Stimulated activated CD4-positive, alpha-beta T cell treated with anti-CD3 and anti-CD28 coated beads, TNF-alpha, amount 100 ng/mL, for 1 hour (primary cell): Measurements from ENCODE around the gene SMC5.
"Not testable (repeated sequence)": the region's sequence is repeated elsewhere in the genome, so short reads cannot be mapped to it uniquely, and the experiment has no call there.

Experiments
- DNase-seq, 3 donors: peaks; one replicate each; pipeline ENCODE4 v3.0.0-alpha.2; 2020; ENCODE audit warnings: low read depth in 3 of 3, low spot score in 1 of 3

The SMC5 gene

DNA sequence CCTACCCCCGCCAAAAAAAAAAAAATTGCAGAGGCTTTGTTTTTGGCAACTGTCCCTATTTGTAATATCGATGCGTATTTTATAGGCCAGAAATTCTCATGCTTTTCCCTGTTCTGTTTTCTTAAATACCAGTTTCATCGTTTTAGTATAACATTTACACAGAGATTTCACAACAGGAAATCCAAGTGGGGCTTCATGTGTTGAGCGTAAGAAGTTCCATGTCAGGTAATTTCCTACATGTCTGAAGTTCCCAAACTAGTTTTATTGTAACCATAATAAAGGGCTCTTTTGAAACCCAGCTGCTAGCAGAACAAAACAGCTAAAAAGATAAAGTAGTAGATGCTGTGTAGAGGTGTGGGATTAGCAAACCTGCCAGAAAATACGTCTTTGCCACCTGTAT, 4.2 kb downstream of the SMC5 start:
- no peak for DNase-seq

DNA sequence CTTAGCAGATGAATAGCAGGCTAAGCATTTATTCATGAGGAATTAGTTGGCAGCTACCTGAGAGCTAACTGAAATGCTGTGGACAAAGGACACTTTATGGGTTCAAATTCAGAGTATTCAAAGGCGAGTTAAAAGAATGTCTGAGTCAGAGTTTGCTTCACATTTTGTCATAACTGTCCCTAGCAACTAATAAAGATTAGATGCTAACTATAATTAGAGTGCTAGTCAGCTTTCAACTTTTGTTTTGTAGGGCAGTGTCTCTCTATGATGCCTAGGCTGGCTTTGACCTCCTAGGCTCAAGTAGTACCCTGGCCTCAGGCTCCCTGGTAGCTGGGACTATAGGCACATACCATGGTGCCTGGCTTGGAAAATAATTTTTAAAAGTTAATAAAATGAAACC, 4.6 kb downstream of the SMC5 start:
- no peak for DNase-seq

DNA sequence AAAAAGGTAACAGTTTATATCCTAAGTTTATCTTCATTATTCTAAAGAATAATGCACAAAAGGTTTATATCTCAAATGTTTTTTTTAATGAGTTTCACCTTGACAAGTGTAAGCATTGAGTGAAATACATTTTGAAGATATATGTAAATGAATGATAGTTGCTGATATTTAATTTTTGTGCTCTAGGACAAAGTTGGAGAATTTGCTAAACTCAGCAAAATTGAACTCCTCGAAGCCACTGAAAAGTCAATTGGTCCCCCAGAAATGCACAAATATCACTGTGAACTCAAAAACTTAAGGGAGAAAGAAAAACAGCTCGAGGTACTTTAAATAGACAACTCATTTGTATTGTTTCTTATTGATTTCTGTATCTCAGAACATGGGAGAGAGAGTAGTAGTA, 19.5 kb downstream of the SMC5 start:
- no peak for DNase-seq

DNA sequence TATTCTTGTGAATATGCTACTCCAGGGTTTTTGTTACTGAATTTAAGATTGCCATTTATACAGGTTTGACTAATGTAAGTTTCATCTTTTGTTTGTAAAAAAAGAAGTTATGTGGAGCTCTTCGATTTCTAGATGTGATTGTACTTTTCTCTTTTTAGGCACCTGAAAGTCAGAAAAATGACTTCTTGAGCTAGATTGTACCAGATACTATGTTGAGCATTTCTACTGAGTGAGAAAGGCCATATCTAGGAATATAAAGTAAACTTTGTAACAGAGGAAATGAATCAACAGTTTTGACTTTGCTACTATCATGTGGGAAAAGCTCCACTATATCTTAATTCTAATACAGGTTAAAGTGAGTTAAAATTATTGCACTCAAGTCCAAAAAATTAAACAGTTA, 25.1 kb downstream of the SMC5 start:
- no peak for DNase-seq

DNA sequence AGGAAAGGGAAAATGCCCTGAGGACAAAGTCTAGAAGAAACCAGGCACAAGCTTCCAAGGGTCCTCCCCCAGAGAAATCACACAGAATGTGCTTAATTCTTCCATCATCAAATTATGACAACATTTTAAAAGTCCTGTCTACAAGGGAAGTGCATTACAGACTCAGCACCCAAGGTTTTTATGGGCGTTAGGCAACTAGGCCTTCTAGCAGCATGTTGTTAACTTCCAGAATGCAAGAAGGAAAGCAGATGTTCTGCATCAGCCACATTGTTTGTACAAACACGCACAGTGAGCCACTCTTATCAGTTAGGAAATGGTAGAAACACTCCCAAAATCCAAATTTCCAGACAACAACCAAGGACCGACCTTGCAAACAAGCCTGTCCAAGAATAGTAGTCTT, 26.5 kb downstream of the SMC5 start:
- DNase-seq: no peak

DNA sequence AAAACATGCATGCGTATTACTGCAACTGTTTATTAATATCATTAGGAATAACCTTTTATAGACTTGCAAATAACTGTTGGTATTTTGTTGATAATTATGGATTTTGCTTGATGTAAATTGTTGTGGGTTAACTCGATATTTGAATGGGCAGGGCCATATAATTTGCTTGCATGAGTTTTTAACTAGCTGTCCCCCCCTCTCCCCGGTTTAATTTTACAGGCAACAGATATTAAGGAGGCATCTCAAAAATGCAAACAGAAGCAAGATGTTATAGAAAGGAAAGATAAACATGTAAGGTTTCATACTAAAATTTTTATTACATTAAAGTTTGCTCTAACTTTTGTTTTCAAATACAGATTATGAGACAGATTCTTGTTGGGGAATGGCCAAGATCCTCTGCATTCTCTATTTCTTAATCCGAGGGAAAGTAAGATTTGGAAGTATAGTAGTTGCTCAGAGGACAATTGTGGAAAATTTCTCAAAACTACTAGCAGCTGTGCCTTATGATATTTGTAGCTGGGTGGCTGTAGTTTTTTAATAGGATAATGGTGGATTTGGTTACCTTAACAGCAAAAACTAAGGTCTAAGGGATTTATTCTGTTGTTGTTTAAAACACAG, 27.3 kb downstream of the SMC5 start:
- DNase-seq: no peak

DNA sequence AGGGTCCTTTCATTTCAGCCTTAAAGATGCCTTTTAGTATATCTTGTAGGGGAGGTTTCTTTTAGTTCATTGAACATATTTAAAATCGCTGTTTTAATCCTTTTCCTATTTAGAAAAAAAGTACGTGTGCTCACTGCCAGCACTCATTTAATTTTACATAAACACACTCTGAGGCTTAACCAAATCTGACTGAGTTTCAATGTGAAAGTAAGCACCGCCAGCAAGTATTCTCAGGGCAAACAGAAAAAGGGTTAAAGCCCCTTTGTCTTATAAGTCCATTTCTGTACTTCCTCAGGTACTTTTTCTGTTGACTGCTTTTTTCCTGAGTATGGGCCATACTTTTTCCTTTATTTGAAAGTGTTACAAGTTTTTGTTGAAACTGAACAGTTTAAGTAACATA, 31.8 kb downstream of the SMC5 start:
- DNase-seq: no peak

DNA sequence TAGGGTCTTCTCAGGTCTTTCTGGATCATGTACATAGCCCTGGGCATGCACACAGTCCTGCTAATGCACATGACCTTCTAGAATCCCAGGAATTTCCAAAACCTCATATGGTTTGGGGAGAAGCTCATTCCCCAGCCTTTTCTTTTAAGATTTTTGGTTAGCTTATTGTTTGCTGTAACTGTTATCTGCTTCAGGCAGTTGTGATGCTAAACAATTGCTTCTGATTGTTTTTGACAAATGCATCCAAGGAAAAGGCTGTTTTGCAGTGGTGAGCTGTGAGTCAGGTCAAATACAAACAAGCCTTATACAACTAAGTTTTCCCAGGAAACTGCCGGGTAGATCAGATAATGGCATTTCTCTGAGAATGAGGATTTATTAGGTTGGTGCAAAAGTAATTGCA, 32.7 kb downstream of the SMC5 start:
- DNase-seq: no peak

DNA sequence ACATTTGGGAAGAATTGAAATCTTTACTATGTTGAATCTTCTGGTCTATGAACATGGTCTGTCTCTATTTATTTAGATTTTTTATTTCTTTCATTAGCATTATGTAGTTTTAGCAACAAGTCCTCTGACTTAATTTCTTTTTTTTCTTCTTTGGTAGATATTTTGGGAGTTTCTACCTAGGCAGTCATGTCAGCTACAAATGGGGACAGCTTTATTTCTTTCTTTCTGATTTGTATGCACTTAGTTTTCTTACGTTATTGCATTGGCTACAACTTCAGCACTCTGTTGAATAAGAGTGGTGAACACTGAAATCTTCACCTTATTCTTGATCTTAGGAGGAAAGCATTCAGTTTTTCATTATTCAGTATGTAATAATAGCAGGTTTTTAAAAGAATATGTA, 33.5 kb downstream of the SMC5 start:
- no peak for DNase-seq

DNA sequence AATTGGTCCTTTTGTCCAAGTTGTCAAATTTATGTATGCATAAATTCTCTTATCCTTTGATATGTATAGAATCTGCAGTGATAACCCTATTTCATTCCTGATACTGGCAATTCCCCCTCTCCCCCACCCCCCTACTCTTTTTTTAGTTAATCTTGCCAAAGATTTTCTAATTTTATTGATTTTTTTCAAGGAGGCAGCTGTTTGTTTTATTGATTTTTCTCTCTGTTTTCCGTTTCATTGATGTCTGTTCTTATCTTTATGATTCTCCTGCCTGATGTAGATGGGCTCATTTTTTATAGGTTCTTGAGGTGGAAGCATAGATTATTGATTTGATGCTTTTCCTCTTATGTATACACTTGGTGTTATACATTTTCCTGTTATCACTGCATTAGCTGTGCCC, 34.4 kb downstream of the SMC5 start:
- DNase-seq: no peak

DNA sequence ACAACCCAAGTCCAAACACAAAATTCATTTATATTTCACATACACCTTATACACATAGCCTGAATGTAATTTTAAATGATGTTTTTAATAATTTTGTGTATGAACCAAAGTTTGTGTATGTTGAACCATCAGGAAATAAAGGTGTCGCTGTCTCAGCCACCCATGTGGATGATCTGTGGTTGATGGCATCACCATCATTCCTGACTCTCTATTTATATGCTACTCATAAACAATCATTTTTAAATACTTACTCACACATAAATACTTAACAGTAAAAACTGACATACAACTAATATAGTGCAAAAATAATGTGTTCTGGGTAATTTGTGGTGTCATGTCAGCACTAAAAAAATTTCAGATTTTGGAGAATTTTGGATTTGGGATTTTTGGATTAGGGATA, 38.4 kb downstream of the SMC5 start:
- no peak for DNase-seq

DNA sequence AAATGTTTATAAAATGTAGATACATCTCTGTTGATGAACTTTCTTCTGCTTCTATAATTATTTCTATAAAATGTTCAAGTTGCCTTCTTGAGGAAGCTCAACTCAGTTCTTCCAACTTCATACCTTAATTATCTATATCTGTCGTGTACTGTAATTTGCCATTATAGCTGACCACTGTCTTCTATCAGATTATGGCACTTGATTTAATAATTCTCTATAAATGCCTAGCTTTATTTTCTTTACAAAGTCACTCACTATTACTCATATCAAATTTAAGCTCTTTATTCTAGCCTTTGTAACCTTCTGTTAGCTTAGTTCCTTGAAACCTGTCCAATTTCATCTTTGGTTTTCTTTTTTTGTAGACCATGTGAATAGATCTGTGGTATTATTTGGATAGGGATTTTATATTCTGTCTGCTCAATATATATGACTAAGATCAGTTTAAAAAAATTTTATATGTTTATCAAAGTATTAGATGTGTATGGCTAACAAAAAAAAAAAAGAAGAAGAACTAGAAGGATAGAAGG, 39.5 kb downstream of the SMC5 start:
- DNase-seq: no peak

DNA sequence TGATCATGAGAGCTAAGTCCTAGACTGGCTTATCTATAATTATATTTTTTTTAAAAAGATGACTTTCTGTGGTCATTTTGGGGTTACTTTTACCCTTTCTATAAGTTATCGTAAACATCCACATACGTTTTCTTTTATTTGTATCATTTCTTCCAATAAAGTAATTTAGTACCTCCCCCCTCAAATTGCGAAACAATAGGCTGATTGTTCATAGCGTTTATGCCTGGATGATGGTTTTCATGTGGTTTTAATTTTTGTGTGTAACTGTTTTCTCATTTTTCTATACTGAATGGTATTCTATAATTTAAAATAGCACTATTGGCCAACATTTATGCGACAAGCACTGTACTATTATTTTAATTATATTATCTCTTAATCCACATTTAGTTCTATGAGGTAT, 44.5 kb downstream of the SMC5 start:
- no peak for DNase-seq

DNA sequence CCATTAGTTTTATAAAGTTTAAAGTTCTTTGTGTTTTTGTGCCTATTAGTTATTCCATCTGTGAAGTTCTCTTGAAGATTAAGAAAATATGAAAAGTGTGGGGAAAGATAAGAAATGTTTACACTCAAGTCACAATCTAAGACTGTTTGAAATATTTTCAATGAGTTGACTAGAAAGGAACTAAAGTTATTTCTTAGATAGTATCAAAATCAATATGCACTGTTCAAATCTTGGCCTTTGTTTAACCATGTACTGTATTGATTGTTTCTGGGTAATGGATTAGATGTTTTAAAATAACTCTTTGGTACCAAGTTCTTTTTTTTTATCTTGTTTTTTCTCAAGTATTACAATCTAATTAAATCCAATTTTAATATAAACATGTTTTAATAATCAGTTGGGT, 46.0 kb downstream of the SMC5 start:
- no peak for DNase-seq

DNA sequence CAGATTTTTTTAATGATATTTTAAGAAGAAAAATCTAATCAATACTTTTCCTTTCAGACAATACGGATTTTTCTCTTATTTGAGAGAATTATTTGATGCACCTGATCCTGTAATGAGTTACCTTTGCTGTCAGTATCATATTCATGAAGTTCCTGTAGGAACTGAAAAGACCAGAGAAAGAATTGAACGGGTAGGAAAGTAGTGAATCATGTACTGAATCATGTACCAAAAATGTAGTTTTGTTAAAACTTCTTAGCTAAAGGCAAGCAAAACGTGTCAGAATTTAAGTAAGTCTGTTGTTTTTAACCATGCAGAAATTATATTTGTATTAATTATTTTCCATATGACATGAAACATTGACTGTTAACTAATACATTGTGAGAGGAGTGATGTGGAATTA, 56.6 kb downstream of the SMC5 start:
- DNase-seq: no peak

DNA sequence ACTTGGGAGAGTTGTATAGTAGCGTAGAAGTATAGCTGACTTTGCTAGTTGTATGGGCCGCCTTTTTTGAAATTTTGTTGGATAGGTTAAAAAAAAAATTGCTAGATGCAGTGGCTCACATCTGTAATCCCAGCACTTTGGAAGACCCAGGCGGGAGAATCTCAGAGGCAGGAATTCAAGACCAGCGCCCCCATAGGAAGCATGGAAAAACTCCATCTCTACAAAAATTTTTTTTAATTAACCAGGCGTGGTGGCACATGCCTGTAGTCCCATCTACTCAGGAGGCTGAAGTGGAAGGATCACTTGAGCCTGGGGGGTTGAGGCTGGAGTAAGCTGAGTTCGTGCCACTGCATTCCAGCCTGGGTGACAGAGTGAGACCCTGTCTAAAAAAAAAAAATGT, 59.2 kb downstream of the SMC5 start:
- DNase-seq: no peak

DNA sequence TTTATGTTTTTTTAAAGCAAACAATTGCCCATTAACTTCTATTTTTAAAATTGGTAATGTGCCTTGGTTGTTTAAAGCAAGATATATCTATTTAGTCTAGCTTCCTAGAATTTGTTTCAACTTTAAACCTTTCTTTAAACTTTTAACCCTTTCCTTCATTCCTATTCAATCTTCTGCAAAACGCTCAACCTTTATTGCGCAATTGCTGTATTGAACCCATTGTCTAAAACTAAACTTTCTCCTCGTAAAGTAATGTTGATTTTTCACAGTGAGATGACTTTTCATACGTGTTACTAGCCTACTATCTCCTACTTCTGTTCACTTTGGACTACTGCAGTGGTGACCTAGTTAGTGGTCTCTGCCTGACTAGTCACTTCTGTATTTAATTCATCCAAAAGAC, 63.3 kb downstream of the SMC5 start:
- DNase-seq: no peak

DNA sequence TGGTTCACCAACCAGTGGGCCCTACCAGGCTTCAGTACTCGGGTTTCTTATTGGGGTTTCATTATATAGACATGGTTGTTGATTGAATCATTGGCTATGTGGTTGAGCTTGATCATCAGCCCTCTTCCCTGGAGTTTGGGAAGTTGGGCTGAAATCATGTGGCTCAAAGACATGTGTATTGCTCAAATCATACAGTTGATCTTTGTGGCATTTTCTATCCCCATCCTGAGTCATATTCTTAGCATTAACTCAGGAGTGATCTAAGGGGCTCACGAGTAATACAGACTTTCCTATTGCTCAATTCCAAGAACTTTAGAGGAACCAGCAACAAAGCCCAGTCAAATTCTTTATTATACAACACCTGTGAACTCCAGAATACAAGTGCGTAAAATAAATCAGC, 66.2 kb downstream of the SMC5 start:
- no peak for DNase-seq

DNA sequence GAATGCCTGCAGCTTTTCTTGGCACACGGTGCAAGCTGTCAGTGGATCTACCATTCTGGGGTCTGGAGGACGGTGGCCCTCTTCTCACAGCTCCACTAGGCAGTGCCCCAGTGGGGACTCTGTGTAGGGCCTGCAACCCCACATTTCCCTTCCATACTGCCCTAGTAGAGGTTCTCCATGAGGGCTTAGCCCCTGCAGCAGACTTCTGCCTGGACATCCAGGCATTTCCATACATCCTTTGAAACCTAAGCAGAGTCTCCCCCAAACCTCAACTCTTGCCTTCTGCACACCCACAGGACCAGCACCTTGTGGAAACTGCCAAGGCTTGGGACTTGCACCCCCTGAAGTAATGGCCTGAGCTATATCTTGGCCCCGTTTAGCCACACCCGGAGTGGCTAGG, 69.8 kb downstream of the SMC5 start:
- DNase-seq: not testable (repeated sequence)

DNA sequence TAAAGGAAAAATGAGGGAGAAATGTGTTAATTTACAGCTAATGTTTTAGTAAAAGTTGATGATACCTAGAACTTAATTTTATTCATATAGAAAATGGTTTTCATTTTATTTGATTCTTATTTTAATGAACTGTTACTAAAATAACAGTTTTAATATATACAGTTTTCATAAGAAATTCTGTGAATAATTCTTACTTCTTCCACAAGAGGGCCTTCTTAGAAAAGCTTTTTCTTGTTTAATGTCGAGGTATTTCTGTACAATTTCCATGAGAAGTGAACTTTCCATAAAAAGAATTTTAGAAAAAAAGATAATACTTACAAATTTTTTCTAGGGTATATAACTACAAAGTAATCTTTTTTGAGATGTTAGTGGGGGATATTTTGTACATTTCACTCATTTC, 81.8 kb downstream of the SMC5 start:
- DNase-seq: no peak

DNA sequence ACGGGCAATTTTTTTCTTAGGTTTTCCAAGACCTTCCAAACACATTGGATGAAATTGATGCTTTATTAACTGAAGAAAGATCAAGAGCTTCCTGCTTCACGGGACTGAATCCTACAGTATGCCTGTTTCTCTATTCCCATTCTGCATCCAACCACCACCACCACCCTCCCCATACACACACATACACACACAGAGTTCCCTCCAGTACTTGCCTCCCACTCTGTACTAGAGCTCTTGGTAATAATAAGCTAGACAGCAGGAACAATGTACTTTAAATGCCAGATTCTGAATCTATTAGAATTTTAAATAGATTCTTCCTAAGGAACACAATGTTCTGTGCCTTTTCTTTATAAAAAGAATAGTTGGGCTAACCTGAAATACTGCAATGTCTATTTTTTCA, 88.3 kb downstream of the SMC5 start:
- no peak for DNase-seq

DNA sequence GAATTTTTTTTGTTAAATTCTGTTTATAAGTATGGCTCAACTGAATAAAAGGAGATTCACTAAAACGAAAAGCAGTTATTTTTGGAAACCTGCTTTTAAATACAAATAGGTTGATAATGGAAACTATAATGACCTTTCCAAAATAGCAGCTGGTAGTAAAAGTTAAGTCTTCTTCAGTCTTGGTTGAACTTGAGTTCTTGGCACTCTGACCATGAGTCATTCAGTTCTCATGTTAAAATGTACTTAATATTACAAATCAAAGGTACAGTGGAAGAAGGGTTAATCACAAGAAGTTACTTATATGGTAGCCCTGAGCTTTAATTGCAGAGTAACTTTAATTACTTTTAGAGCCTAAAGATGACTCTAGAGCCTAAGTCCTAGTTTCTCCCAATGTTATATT, 93.6 kb downstream of the SMC5 start:
- no peak for DNase-seq

DNA sequence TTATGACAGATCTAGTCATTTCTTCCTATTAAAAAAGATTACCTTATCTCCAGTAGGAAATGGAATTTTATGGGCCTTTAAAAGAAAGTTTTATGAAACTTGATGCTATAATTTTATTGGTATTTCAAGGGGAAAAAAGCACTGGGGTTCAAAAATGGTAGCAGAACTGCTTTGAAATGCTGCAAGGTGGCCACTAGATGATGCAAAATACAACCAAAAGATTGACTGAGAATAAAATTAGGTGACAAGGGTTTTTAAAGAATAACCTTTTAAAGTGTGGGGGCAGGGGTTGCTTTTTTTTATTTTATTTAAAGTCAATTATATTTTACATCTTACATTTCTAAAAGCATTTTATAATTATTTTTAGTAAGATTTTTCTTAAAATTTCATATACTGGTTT, 94.0 kb downstream of the SMC5 start:
- no peak for DNase-seq

DNA sequence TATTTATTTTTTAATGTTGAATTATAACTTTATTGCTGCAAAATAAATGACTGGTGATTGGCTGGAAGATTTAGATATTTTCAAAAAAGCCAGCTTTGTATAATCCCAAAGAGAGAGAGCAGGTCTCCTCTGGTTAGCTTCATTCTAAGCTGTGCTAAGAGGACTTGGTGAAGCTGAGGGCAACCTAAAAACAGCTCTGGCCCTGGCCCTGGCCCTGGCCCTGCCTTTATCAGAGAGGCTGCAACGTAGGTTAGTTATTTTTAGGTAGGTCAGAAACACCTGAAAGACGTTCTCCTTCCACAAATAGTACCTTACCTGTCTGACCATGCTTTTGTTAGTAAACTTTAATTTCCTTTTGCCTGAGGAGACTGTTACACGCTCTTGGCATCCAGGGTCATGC, 97.0 kb downstream of the SMC5 start:
- no peak for DNase-seq
